GM12892 (cell line): ENCODE data around the gene NDUFB2.
A peak's percentile ranks its signal among the peaks of the same experiment; 100 is the strongest.
"Not testable (repeated sequence)": the region's sequence is repeated elsewhere in the genome, so short reads cannot be mapped to it uniquely, and the experiment has no call there.

Experiments
- DNase-seq: peaks from one replicate; pipeline ENCODE4 v3.0.0; 2011; ENCODE audit not compliant: insufficient read length
- FAIRE-seq: peaks from 2 replicates; lab custom pipeline; 2011; peaks lifted over from hg19 to GRCh38; lab: Jason Lieb, UNC
- POLR2A ChIP-seq: IDR thresholded peaks from 2 replicates; pipeline ENCODE4 v1.6.1; 2011; ENCODE audit warnings: low read depth, low read length, control low read depth
- POLR2AphosphoS5 ChIP-seq: IDR thresholded peaks from 2 replicates; pipeline ENCODE4 v1.6.1; 2011; ENCODE audit warnings: low read depth, low read length, control low read depth
- TAF1 ChIP-seq: IDR thresholded peaks from 2 replicates; pipeline ENCODE4 v1.6.1; 2011; ENCODE audit warnings: low read depth, mild to moderate bottlenecking, control low read depth, low read length, borderline replicate concordance

NDUFB2 gene

DNA sequence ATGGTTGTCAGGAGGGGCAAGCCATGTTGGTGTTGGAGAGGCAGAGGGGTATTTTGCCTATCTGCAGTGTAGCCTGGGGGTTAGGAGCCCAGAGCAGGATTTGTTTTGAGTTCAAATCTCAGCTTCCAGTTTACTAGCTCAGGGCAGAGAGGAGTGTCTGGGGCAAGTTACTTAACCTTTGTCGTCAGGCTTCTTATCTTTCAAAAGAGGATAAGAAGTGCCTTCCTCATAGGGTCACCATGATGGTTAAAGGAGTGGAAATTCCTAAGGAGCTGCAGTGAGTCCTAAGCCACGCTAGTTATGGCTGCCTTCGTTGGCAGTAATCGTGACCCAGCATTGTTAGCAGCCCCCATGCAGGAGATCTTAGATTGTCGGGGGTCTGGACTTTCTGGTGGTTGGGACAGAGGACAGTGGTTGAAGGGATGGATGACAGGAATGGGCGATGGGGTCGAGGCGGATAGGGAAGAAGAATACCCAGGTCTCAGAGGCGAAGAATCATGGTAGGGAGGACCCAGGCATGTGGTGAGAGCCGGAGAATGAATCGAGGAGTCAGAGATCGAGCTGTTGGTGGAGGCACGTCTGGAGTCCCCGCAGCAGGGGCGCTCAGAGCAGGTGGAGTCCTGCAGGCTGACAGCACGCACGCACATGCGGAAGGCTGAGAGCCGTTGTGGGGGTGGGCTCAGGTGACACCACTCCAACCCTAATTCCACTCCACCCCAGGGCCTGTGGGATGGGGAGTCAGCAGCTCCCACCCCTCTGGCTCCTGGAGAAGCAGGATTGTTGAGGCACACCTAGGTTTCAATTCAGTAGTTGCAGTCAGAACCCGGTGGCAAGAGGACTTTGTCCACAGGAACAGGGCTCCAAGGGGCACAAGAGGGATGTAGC is 12.2 kb upstream of the NDUFB2 start:
- TF ChIP-seq POLR2A (no peak), TAF1 (no peak), POLR2AphosphoS5 (no peak)
- no peak for FAIRE-seq

DNA sequence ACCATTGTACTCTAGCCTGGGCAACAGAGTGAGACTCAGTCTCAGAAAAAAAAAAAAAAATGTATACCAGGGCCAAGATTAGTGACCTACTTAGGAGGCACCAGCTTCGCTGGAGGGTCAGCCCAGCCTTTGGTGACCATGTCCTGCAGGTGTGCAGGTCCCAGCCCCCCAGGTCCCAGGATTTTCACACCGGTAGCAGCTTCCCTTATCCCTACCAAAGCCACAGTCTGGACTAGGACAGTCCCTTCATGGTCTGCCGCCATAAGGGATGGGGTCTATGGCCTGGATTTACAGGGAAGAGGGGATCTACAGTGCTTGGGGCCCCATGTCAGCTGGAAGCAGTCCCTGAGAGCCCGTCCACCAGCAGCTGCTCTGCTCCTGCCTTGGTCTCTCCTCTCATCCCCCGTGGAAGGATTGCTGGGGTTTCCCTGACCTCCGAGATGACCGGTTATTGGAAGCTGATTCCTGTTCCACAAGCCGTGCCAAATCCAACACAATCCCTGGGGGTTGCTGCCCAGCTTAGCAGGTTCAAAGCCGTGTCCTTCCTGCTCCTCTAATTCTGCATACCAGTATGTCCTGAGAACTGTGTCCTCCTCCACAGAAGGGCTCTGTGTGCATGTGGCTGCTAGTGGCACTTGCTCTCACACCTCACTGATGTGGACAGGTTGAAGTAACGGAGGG is 11.0 kb upstream of the NDUFB2 start:
- FAIRE-seq = no peak
- DNase-seq = no peak
- TF ChIP-seq POLR2A (no peak), TAF1 (no peak), POLR2AphosphoS5 (no peak)

More for the DNA sequence above, 12.2 kb upstream of the NDUFB2 start:
- no peak for DNase-seq

DNA sequence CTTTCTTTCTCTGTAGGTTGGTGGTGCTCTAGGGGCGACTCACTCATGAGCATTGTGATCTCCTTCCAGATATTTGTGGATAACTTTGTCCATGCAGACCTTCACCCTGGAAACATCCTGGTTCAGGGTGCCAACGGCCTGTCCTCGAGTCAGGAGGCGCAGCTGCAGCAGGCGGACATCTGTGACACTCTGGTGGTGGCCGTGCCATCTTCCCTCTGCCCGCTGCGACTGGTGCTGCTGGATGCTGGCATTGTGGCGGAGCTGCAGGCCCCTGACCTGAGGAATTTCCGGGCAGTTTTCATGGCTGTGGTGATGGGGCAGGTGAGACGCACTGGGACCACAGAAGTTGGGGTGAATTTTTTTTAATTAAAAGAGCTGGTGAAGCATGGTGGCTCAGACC is 9.6 kb upstream of the NDUFB2 start:
- DNase-seq (no peak), FAIRE-seq (no peak)

DNA sequence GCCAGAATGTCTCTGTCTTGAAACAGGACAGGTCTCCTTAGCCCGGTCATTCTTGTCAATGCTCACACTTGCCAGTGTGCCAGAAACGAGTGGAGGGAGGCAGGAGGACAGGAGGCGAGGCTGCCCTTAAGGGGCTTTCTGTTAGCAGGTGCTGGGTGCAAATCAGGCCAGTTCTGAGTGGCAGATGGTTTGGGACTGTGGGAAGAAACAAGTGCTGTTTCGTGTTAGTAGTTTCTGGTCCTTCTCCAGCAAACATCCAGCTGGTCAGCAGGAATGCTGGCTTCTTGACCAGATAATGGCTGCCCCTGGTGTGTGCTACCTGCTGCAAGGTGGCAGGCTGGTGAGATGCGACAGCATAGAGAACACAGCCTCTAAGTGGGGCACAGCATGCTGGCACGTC is 8.2 kb upstream of the NDUFB2 start:
- FAIRE-seq (peak; percentile 14), DNase-seq (no peak)
- TF ChIP-seq POLR2AphosphoS5 = no peak
- no peak for TF ChIP-seq POLR2A
- TF ChIP-seq TAF1 = no peak

More for the DNA sequence above, 9.6 kb upstream of the NDUFB2 start:
- no peak for TF ChIP-seq TAF1
- no peak for TF ChIP-seq POLR2A
- no peak for TF ChIP-seq POLR2AphosphoS5

DNA sequence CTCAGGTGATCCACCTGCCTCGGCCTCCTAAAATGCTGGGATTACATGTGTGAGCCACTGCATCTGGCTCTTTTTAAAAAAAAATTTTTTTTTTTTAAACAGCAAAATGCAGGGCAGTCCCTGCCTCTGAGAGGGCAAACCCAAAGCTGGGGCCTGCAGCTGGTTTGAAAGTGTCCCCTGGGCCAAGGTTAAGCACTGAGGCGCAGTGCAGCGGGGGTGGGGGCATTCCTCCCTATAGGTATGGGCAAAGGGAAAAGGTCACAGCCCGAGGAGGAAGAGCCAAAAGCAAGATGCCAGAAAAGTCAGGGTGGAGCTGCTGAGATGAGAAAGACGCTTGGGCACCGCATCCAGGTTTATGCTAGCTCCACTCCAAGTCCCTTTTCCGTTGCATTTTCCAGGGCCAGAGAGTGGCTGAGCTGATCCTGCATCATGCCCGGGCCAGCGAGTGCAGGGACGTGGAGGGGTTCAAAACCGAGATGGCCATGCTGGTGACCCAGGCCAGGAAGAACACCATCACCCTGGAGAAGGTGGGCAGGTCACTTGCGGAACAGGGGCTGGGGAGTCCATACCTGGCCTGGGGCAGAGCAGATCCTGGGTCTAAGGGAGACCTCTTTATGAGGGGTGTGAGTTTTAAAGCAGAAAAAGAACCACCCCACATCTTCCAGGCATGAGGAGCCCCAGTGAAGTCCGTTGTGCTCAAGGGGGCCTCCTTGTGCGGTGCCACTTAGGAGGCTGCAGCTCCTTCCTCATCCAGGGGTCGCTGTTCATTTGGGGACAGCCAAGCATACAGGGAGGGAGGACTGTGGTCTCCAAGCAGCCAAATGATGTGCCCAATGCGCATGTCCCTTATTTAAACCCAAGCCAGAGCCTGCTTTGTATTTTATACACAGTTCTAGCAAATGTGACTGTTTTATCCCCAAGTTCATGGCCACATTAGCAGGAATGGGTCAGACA is 7.0 kb upstream of the NDUFB2 start:
- TF ChIP-seq TAF1 (no peak), POLR2AphosphoS5 (no peak), POLR2A (no peak)
- FAIRE-seq = no peak
- no peak for DNase-seq

DNA sequence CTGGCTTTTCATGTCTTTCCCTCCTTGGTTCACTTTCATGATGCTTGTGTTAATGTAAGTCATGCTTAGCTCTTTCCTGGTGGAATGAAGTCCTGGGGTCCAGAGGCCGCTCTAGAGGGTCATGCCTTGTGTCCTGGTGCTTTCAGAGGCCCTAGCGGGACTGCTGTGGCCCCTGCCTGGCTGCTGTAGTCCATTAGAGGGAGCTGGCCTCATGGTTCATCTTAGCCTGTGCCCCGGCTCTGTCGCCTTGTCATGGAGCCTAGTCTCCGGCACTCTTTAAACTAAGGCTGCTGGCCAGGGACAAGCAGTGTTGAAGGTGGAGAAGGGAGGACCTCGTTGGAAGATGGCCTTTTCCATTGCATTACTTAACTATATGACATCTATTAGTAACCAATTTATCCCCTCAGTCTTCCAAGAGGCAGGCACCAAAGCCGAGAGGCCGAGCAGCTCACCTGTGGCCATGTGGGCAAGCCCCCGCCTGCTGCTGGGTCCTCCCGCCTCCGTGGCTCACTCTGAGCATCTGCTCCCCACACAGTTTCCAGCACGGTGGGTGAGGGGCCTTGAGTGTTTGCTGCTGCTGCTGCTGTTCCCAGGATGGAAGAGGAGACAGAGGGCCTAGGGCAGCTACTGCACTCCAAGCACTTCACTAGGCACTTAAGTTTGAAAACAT is 5.0 kb upstream of the NDUFB2 start:
- FAIRE-seq (no peak), DNase-seq (no peak)
- TF ChIP-seq POLR2AphosphoS5 = no peak
- TF ChIP-seq POLR2A = no peak
- TF ChIP-seq TAF1 = no peak

DNA sequence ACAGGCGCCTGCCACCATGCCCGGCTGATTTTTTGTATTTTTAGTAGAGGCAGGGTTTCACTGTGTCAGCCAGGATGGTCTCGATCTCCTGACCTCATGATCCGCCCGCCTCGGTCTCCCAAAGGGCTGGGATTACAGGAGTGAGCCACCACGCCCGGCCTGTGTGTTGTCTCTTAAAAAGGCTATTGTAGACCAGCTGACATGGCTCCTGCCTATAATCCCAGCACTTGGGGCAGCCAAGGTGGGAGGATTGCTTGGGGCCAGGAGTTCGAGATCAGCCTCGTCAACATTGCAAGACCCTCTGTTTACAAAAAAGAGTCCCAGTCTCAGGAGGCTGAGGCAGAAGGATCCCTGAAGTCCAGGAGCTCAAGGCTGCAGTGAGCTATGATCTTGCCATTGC is 2.7 kb upstream of the NDUFB2 start:
- FAIRE-seq, DNase-seq: not testable (repeated sequence)

DNA sequence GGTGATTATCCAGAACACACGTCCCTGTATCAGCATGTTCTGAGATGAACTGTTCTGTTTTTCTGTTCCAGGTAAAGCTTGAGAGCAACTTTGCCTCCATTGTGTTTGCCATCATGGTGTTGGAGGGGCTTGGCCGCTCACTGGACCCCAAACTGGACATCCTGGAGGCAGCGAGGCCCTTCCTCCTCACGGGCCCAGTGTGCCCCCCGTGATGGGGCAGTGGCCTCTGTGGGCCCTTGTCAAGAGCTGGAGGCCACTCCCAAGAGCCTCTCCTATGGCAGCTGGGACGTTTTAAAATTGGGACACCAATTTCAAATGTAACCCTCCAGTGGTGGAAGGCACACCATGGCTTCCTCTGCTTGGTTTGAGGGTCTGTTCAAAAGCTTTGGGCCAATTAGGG is 1.9 kb upstream of the NDUFB2 start:
- DNase-seq (no peak), FAIRE-seq (no peak)
- no peak for TF ChIP-seq POLR2AphosphoS5
- TF ChIP-seq POLR2A = no peak
- TF ChIP-seq TAF1 = no peak

DNA sequence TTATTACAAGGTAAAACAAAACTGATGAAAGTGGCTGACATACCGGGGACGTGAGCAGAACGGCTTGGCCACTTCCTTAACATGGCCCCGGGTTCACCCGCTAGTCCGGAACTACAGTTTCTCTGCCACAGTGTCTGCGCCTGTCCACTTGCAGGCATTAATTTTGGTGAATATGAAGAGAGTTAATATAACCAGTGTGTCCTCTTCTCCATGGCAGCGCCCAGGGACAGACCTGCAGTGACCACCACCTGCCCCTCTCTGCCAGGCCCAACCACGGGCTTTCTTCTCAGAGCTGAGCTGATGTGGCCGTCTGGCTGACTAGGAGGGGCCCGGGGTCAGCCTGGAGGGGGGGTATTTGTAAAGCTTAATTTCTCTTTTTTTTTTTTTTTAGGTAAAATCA is 1.1 kb upstream of the NDUFB2 start:
- no peak for TF ChIP-seq POLR2AphosphoS5
- FAIRE-seq = no peak
- no peak for DNase-seq

DNA sequence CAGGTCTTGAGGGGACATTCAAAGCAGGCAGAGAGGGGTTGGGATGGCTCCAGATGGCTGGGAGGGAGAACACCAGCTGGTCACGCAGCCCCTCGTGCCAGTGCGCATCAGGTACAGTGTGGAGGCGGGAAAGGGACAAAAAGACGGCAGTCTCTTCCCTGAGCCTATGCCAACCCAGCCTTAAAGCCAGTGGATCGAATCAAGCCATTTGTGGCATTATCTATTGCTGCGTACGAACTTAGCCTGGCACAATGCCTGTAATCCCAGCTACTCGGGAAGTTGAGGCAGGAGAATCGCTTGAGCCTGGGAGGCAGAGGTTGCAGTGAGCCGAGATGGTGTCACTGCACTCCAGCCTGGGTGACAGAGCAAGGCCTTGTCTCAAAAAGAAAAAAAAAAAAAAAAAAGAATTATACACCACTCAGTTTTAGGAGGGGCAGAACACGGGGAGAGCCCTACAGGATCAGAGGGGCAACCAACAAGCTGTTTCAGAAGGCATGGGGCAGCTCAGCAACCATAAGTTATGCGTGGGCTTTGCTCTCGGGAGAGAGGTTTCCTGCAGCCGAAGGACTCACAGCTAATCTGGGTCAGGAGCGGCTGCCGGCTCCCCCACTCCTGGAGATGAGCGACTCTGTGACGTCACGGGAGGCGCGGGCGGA is 356 bp upstream of the NDUFB2 start:
- DNase-seq (no peak), FAIRE-seq (peak; percentile 91)
- TF ChIP-seq POLR2AphosphoS5 (no peak), TAF1 (no peak), POLR2A (no peak)
